OCI-LY3 (cell line): ENCODE measurements around the gene LEMD3.
A peak's percentile ranks its signal among the peaks of the same experiment; 100 is the strongest.

Experiments used
- H2AFZ ChIP-seq: fragments of 200-600, 300-600 bp; shearing (Covaris generic); 2 replicates; pipeline ENCODE4 v1.6.0; 2014; ENCODE audit warnings: antibody characterized with exemption, low read depth, low read length
- H3K27ac ChIP-seq: fragments of 200-600, 300-600 bp; sonication (generic); 2 replicates; pipeline ENCODE4 v1.5.1; 2014; ENCODE audit warnings: mild to moderate bottlenecking, low read length, moderate library complexity, mixed read lengths
- H3K27me3 ChIP-seq: fragments of 200-600, 300-600 bp; sonication (generic); 2 replicates; pipeline ENCODE4 v1.6.1; 2014; ENCODE audit warnings: low read depth, low read length, mixed read lengths
- H3K36me3 ChIP-seq: fragments of 200-600, 300-600 bp; sonication (generic); replicated peaks from 2 replicates; pipeline ENCODE3; 2014; ENCODE audit warnings: low read depth, low read length, mixed read lengths
- H3K4me1 ChIP-seq: fragments of 300-600, 200-600 bp; sonication (generic); 2 replicates; pipeline ENCODE4 v1.6.1; 2014; ENCODE audit warnings: low read length, mixed read lengths
- H3K4me2 ChIP-seq: fragments of 200-600, 300-600 bp; sonication (generic); 2 replicates; pipeline ENCODE4 v1.6.1; 2014; ENCODE audit warnings: low read length, mixed read lengths
- H3K4me3 ChIP-seq: fragments of 300-600, 200-600 bp; sonication (generic); 2 replicates; pipeline ENCODE4 v1.5.1; 2014; ENCODE audit warnings: antibody characterized with exemption, mild to moderate bottlenecking, low read length, moderate library complexity
- H3K79me2 ChIP-seq: fragments of 300-600, 200-600 bp; shearing (Covaris generic); 2 replicates; pipeline ENCODE4 v1.6.1; 2014; ENCODE audit warnings: mild to moderate bottlenecking, low read length, mixed read lengths
- H3K9ac ChIP-seq: fragments of 300-600, 200-600 bp; shearing (Covaris generic); 2 replicates; pipeline ENCODE4 v1.6.0; 2014; ENCODE audit warnings: mild to moderate bottlenecking, low read length, moderate library complexity
- H3K9me3 ChIP-seq: fragments of 200-600, 300-600 bp; shearing (Covaris generic); 2 replicates; pipeline ENCODE4 v1.6.1; 2014; ENCODE audit warnings: low read length, mixed read lengths; ENCODE audit not compliant: insufficient read depth
- H4K20me1 ChIP-seq: fragments of 200-600, 300-600 bp; sonication (generic); 2 replicates; pipeline ENCODE4 v1.6.1; 2016; ENCODE audit warnings: low read length, mixed read lengths; ENCODE audit not compliant: insufficient read depth
- EZH2phosphoT487 ChIP-seq: fragments of 200-600 bp; shearing (Covaris generic); IDR thresholded peaks from 2 replicates; pipeline ENCODE4 v1.6.1; 2018; ENCODE audit warnings: antibody characterized with exemption, mixed run types, low read depth
- TF ChIP-seq, protein P1 (sequence below): fragments of 200-600, 300-600 bp; sonication (generic); IDR thresholded peaks from 2 replicates; pipeline ENCODE4 v1.5.1; 2014; ENCODE audit warnings: antibody characterized with exemption, low read length, low read depth

The LEMD3 gene

DNA sequence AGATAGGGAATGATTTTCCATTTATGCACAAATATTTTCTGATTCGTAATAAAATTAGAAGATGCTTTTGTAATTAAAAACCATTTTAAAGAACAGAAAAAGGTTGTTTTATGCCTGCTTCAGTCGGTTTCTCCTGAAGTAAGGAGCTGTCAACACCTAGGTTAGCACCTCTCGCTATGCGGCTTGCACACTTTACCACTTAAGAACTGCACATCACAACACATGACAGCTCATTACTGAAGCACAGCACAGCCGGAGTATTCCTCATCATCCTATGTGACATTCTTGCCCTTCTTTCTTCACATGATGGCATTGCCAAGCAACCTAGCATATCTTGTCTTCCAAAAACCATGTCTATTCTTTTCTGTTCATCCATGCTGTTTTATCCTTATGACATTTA lies 42.9 kb upstream of the LEMD3 start:
- Histone ChIP-seq H3K27ac (no peak overlapping the region), H3K9ac (no peak overlapping the region), H3K36me3 (no peaks in the 10 kb centered on the region), H3K79me2 (no peaks in the 10 kb centered on the region), H4K20me1 (no peaks in the 10 kb centered on the region), H3K9me3 (no peaks in the 10 kb centered on the region), H3K4me3 (no peak overlapping the region), H3K27me3 (peaks cover 28% of the 10 kb centered on the region), H2AFZ (no peak overlapping the region), H3K4me2 (no peak overlapping the region), H3K4me1 (peaks cover 8% of the 10 kb centered on the region)
- TF ChIP-seq, protein P1, sequence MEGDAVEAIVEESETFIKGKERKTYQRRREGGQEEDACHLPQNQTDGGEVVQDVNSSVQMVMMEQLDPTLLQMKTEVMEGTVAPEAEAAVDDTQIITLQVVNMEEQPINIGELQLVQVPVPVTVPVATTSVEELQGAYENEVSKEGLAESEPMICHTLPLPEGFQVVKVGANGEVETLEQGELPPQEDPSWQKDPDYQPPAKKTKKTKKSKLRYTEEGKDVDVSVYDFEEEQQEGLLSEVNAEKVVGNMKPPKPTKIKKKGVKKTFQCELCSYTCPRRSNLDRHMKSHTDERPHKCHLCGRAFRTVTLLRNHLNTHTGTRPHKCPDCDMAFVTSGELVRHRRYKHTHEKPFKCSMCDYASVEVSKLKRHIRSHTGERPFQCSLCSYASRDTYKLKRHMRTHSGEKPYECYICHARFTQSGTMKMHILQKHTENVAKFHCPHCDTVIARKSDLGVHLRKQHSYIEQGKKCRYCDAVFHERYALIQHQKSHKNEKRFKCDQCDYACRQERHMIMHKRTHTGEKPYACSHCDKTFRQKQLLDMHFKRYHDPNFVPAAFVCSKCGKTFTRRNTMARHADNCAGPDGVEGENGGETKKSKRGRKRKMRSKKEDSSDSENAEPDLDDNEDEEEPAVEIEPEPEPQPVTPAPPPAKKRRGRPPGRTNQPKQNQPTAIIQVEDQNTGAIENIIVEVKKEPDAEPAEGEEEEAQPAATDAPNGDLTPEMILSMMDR = no peak
- no peak for TF ChIP-seq EZH2phosphoT487

DNA sequence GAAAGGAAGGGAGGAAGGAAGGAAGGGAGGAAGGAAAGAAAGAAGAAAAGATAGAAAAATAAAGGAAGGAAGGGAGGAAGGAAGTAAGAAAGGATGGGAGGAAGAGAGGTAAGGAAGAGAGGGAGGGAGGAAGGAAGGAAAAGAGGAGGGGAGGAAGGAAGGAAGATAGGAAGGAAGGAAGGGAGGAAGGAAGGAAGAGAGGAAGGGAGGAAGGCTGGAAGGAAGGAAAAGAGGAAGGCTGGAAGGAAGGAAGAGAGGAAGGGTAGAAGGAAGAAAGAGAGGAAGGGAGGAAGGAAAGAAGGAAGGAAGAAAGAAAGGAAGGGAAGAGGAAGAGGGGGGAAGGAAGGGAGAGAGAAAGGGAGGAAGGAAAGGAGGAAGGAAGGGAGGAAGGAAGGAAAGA lies 35.5 kb upstream of the LEMD3 start:
- Histone ChIP-seq H4K20me1 (no peaks in the 10 kb centered on the region), H3K9ac (no peak overlapping the region), H3K36me3 (no peaks in the 10 kb centered on the region), H3K9me3 (peaks cover 4% of the 10 kb centered on the region; the same call in 1 of the 2 replicates), H2AFZ (no peak overlapping the region), H3K4me3 (no peak overlapping the region), H3K27ac (no peak overlapping the region), H3K4me2 (no peak overlapping the region), H3K27me3 (peaks cover 8% of the 10 kb centered on the region; the same call in 1 of the 2 replicates), H3K4me1 (no peaks in the 10 kb centered on the region), H3K79me2 (no peaks in the 10 kb centered on the region)
- no peak for TF ChIP-seq EZH2phosphoT487

DNA sequence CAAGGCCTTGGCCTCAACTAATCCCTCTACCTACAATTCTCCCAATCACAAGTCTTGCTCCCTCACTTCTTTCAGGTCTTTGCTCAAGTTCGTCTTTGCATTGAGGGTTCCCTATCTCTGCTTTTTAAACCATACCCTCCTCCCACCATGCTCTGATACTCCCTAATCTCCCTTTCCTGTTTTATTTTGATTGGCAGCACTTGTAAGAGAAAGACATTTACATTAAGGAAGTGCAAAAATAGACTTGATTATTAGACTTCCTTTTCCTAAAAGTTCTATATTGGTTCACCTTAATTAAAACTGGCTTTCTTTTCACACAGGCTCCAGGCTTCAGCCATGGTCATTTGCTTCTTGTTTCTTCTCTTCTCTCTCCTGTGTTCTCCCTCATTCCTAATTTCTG lies 30.0 kb upstream of the LEMD3 start:
- Histone ChIP-seq H2AFZ (peak overlapping the region; percentile 45; the same call in 1 of the 2 replicates), H3K79me2 (no peaks in the 10 kb centered on the region), H3K27me3 (no peaks in the 10 kb centered on the region), H3K4me3 (no peak overlapping the region), H3K4me2 (no peak overlapping the region), H3K27ac (no peak overlapping the region), H3K9ac (no peak overlapping the region), H3K36me3 (no peaks in the 10 kb centered on the region), H4K20me1 (no peaks in the 10 kb centered on the region), H3K9me3 (peaks cover 4% of the 10 kb centered on the region; the same call in 1 of the 2 replicates), H3K4me1 (peaks cover 6% of the 10 kb centered on the region; the same call in 1 of the 2 replicates)
- TF ChIP-seq, protein P1 = no peak
- no peak for TF ChIP-seq EZH2phosphoT487

DNA sequence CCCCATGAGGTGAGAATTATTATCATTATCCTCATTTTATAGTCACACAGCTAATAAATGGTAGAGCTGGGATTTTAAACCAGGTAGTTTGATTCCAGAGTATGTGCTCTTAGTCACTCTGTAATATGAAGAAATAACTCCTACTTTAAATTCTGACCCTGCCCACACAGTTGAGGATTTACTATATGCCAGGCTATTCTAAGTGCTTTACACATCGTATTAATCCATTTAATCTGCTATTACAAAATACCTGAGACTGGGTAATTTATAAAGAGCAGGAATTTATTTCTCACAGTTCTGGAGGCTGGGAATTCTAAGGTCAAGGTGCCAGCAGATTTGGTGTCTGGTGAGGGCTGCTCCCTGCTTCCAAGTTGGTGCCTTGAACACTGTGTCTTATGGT lies 28.6 kb upstream of the LEMD3 start:
- no peak overlapping the region for H3K4me3 ChIP-seq
- H3K4me1 ChIP-seq = peaks cover 6% of the 10 kb centered on the region; the same call in 1 of the 2 replicates

More for the DNA sequence above, 28.6 kb upstream of the LEMD3 start:
- no peak overlapping the region for H2AFZ ChIP-seq
- no peak overlapping the region for H3K4me2 ChIP-seq
- TF ChIP-seq, protein P1 = no peak
- TF ChIP-seq EZH2phosphoT487 = no peak
- H3K79me2 ChIP-seq = no peaks in the 10 kb centered on the region
- H3K9ac ChIP-seq = no peak overlapping the region
- peaks cover 4% of the 10 kb centered on the region; the same call in 1 of the 2 replicates for H3K9me3 ChIP-seq
- no peaks in the 10 kb centered on the region for H3K27me3 ChIP-seq
- no peaks in the 10 kb centered on the region for H3K36me3 ChIP-seq
- no peak overlapping the region for H3K27ac ChIP-seq
- H4K20me1 ChIP-seq = no peaks in the 10 kb centered on the region
